CD4-positive, alpha-beta memory T cell (primary cell): ENCODE results near the gene NELL1. TPM values are rescaled to one million over a fixed set of nuclear protein-coding genes. Genes with fewer than 3 reads are reported as not detected.

Experiments used
- CTCF ChIA-PET: fragments of 350-600 bp; sonication (Branson Sonifier 250); formaldehyde crosslinking; loops from one replicate; lab custom pipeline; 2021; ENCODE audit warnings: inconsistent platforms; ENCODE audit not compliant: partially characterized antibody; lab: Charles Lee
- POLR2A ChIA-PET: fragments of 350-600 bp; sonication (Branson Sonifier 250); formaldehyde crosslinking; loops from one replicate; lab custom pipeline; 2021; ENCODE audit not compliant: partially characterized antibody; lab: Charles Lee
- DNase-seq, 5 donors: peaks; one replicate each; pipeline versions ENCODE4 v3.0.0 to v3.0.0-alpha.2; 2020 to 2022; ENCODE audit warnings: mixed read lengths in 1 of 5
- H3K27ac ChIP-seq: one replicate; pipeline ENCODE4 v1.7.0; 2013; ENCODE audit warnings: low read depth, low read length
- H3K27me3 ChIP-seq: 2 replicates; pipeline ENCODE4 v1.7.0; 2013; ENCODE audit warnings: mild to moderate bottlenecking, low read length, moderate library complexity; ENCODE audit not compliant: insufficient read depth
- H3K36me3 ChIP-seq: 2 replicates; pipeline ENCODE4 v1.7.0; 2013; ENCODE audit warnings: mild to moderate bottlenecking, low read length, moderate library complexity; ENCODE audit not compliant: insufficient read depth
- H3K4me1 ChIP-seq: 2 replicates; pipeline ENCODE4 v1.7.0; 2013; ENCODE audit warnings: mild to moderate bottlenecking, low read length, moderate library complexity; ENCODE audit not compliant: insufficient read depth
- H3K4me3 ChIP-seq, 2 donors: one replicate each; pipeline ENCODE4 v1.7.0; 2013; ENCODE audit warnings: low read length in 2 of 2, mild to moderate bottlenecking in 1 of 2
- H3K9me3 ChIP-seq, 2 donors: one replicate each; pipeline ENCODE4 v1.7.0; 2013; ENCODE audit warnings: low read length in 2 of 2, control low read depth in 1 of 2; ENCODE audit not compliant: control insufficient read depth in 1 of 2
- H3K27ac Mint-ChIP-seq, 7 donors: one replicate each; pipeline ENCODE4 v1.8.0; 2020 to 2021; ENCODE audit warnings: mixed read lengths in 7 of 7, mild to moderate bottlenecking in 6 of 7, inconsistent platforms in 3 of 7, moderate library complexity in 3 of 7
- H3K27me3 Mint-ChIP-seq, 2 donors: one replicate each; pipeline ENCODE4 v1.8.0; 2020 to 2021; ENCODE audit warnings: mixed read lengths in 2 of 2
- H3K36me3 Mint-ChIP-seq, 2 donors: one replicate each; pipeline ENCODE4 v1.8.0; 2020 to 2021; ENCODE audit warnings: mixed read lengths in 2 of 2, inconsistent platforms in 1 of 2, mild to moderate bottlenecking in 1 of 2
- H3K4me1 Mint-ChIP-seq, 4 donors: one replicate each; pipeline ENCODE4 v1.8.0; 2020 to 2021; ENCODE audit warnings: mixed read lengths in 4 of 4, mild to moderate bottlenecking in 1 of 4
- H3K4me3 Mint-ChIP-seq, 8 donors: one replicate each; pipeline ENCODE4 v1.8.0; 2020 to 2021; ENCODE audit warnings: mixed read lengths in 8 of 8, mild to moderate bottlenecking in 7 of 8, moderate library complexity in 6 of 8, inconsistent platforms in 3 of 8
- H3K9me3 Mint-ChIP-seq, 8 donors: one replicate each; pipeline ENCODE4 v1.8.0; 2020 to 2021; ENCODE audit warnings: mixed read lengths in 8 of 8, mild to moderate bottlenecking in 5 of 8, inconsistent platforms in 3 of 8, moderate library complexity in 1 of 8
- intact Hi-C: fragments of 100-400 bp; cut with micrococcal nuclease; formaldehyde crosslinking; loops from one replicate; pipeline ENCODE4 v1.15.1; 2023
- polyA plus RNA-seq, 2 donors: library from polyadenylated mRNA; unstranded; fragments of 300-500 nt; fragmentation: Illumina TruSeq; gene quantifications; one replicate each; pipeline ENCODE4 v1.2.3, GENCODE V29; 2021
- total RNA-seq, 2 experiments: library from RNA; stranded (reverse); gene quantifications; one replicate each; pipeline ENCODE4 v1.2.3, GENCODE V29; 2021

Gene NELL1
- total and polyA plus RNA-seq, 4 experiments from 2014 or later, result not detected

GRCh38 chr11:20729597-20730105, 60.3 kb downstream of the NELL1 start:
- POLR2A ChIA-PET, result no interaction called here
- no peaks in the 10 kb centered on the region for H3K4me1 Mint-ChIP-seq
- H3K36me3 Mint-ChIP-seq, result no peaks in the 10 kb centered on the region
- no peak overlapping the region for H3K27ac Mint-ChIP-seq
- CTCF ChIA-PET, result interaction anchor here (0.6 kb wide), 1 partner anchor 621 kb away, joined by 3 read pairs; no protein-coding TSS in a partner anchor
- H3K9me3 Mint-ChIP-seq, result peaks cover 0 to 16% (median 6%) of the 10 kb centered on the region in 8 donors
- no peaks in the 10 kb centered on the region for H3K27me3 ChIP-seq
- H3K36me3 ChIP-seq, result no peaks in the 10 kb centered on the region
- no peak overlapping the region for H3K4me3 ChIP-seq
- no peak overlapping the region for H3K27ac ChIP-seq
- no peak for DNase-seq
- no peaks in the 10 kb centered on the region for H3K27me3 Mint-ChIP-seq
- H3K4me1 ChIP-seq, result no peaks in the 10 kb centered on the region
- no peak overlapping the region for H3K4me3 Mint-ChIP-seq
- intact Hi-C loops, result no loop called here
- H3K9me3 ChIP-seq, result no peaks in the 10 kb centered on the region

- Histone ChIP-seq H3K9me3 (no peaks in the 10 kb centered on the region), H3K36me3 (no peaks in the 10 kb centered on the region), H3K27me3 (no peaks in the 10 kb centered on the region), H3K4me3 (no peak overlapping the region), H3K27ac (no peak overlapping the region), H3K4me1 (no peaks in the 10 kb centered on the region)
- no peak overlapping the region for H3K27ac Mint-ChIP-seq
- intact Hi-C loops, result no loop called here
- H3K4me3 Mint-ChIP-seq, result no peak overlapping the region
- peaks cover 0 to 12% (median 4%) of the 10 kb centered on the region in 8 donors for H3K9me3 Mint-ChIP-seq
- H3K4me1 Mint-ChIP-seq, result no peaks in the 10 kb centered on the region
- no peaks in the 10 kb centered on the region for H3K27me3 Mint-ChIP-seq
- POLR2A ChIA-PET, result no interaction called here
- CTCF ChIA-PET, result interaction anchor here (1.0 kb wide), 1 partner anchor 8 kb away, joined by 3 read pairs; no protein-coding TSS in a partner anchor
- DNase-seq, result no peak
- H3K36me3 Mint-ChIP-seq, result no peaks in the 10 kb centered on the region
Measured at GRCh38 chr11:20731676-20732215, 62.4 kb downstream of the NELL1 start.

- Histone ChIP-seq H3K36me3 (no peaks in the 10 kb centered on the region), H3K27ac (no peak overlapping the region), H3K4me1 (no peaks in the 10 kb centered on the region), H3K4me3 (no peak overlapping the region), H3K9me3 (no peaks in the 10 kb centered on the region), H3K27me3 (no peaks in the 10 kb centered on the region)
- H3K27me3 Mint-ChIP-seq, result peaks cover 0 to 2% of the 10 kb centered on the region in 2 donors
- ChIA-PET CTCF (no interaction called here), POLR2A (no interaction called here)
- H3K9me3 Mint-ChIP-seq, result peaks cover 0 to 3% (median 0%) of the 10 kb centered on the region in 8 donors
- H3K36me3 Mint-ChIP-seq, result no peaks in the 10 kb centered on the region
- no peak for DNase-seq
- no peaks in the 10 kb centered on the region for H3K4me1 Mint-ChIP-seq
- no peak overlapping the region for H3K4me3 Mint-ChIP-seq
- intact Hi-C loops, result no loop called here
- H3K27ac Mint-ChIP-seq, result no peak overlapping the region
Measured at GRCh38 chr11:20739107-20739506, 69.7 kb downstream of the NELL1 start.

- Mint-ChIP-seq H3K27me3 (peaks cover 0 to 2% of the 10 kb centered on the region in 2 donors), H3K36me3 (no peaks in the 10 kb centered on the region), H3K9me3 (peaks cover 0 to 3% (median 0%) of the 10 kb centered on the region in 8 donors), H3K4me3 (no peak overlapping the region), H3K4me1 (no peaks in the 10 kb centered on the region), H3K27ac (no peak overlapping the region)
- Histone ChIP-seq H3K9me3 (no peaks in the 10 kb centered on the region), H3K27me3 (no peaks in the 10 kb centered on the region), H3K27ac (no peak overlapping the region), H3K36me3 (no peaks in the 10 kb centered on the region), H3K4me3 (no peak overlapping the region), H3K4me1 (no peaks in the 10 kb centered on the region)
- intact Hi-C loops, result no loop called here
- CTCF ChIA-PET, result no interaction called here
- POLR2A ChIA-PET, result no interaction called here
- DNase-seq, result no peak
Measured at GRCh38 chr11:20739577-20739976, 70.2 kb downstream of the NELL1 start.

DNA sequence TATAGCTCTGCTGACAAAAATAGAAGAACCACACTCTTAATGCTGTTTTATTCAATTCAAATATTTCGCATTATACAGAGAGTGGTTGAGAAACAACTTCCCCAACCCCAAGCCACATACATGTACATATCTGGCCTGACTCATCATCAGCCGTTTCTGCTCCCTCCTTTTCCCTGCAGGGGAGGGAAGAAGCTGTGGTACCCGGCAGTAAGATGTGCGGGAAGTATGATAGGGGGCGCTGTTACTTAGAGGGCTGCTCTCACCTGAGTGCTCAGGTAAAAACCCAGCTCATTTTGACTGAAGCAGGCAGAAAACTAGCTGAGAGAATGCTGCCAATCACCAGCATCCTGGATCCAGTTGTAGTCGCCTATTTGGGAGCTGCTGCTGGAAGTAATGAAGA, 85.5 kb downstream of the NELL1 start:
- Histone ChIP-seq H3K4me3 (no peak overlapping the region), H3K4me1 (no peaks in the 10 kb centered on the region), H3K27ac (no peak overlapping the region), H3K9me3 (no peaks in the 10 kb centered on the region), H3K27me3 (no peaks in the 10 kb centered on the region), H3K36me3 (no peaks in the 10 kb centered on the region)
- no peaks in the 10 kb centered on the region for H3K4me1 Mint-ChIP-seq
- POLR2A ChIA-PET, result no interaction called here
- no peak overlapping the region for H3K4me3 Mint-ChIP-seq
- intact Hi-C loops, result no loop called here
- peaks cover 0 to 8% (median 2%) of the 10 kb centered on the region in 8 donors for H3K9me3 Mint-ChIP-seq
- no peak overlapping the region for H3K27ac Mint-ChIP-seq
- DNase-seq, result no peak
- H3K36me3 Mint-ChIP-seq, result no peaks in the 10 kb centered on the region
- H3K27me3 Mint-ChIP-seq, result no peaks in the 10 kb centered on the region
- CTCF ChIA-PET, result no interaction called here

DNA sequence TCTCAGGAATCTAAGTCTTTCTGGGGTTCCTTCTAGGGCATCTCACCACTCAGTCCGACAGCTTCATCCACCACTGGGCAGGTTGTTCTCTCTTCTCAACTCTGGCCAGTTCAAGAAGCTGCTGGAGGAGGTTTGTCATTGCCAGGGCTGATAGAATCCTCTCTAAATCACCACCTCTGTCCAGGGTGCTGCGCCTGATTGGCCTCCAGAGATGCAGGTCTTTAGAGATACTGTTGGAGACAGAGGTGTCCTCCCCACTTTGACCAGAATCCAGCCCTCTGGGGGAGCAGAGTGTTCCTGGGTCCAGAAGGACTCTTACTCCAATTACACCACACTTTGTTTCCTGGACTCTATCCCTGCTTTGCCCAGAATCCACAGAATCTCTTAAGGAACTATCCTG, 90.2 kb downstream of the NELL1 start:
- CTCF ChIA-PET, result no interaction called here
- H3K9me3 Mint-ChIP-seq, result peaks cover 0 to 10% (median 4%) of the 10 kb centered on the region in 8 donors
- H3K36me3 ChIP-seq, result no peaks in the 10 kb centered on the region
- no peaks in the 10 kb centered on the region for H3K27me3 ChIP-seq
- no peak overlapping the region for H3K27ac Mint-ChIP-seq
- POLR2A ChIA-PET, result no interaction called here
- DNase-seq, result no peak
- H3K4me1 Mint-ChIP-seq, result no peaks in the 10 kb centered on the region
- H3K27ac ChIP-seq, result no peak overlapping the region
- H3K4me3 ChIP-seq, result no peak overlapping the region
- no peaks in the 10 kb centered on the region for H3K36me3 Mint-ChIP-seq
- H3K9me3 ChIP-seq, result no peaks in the 10 kb centered on the region
- H3K4me3 Mint-ChIP-seq, result no peak overlapping the region
- H3K27me3 Mint-ChIP-seq, result no peaks in the 10 kb centered on the region
- H3K4me1 ChIP-seq, result no peaks in the 10 kb centered on the region
- intact Hi-C loops, result no loop called here

- Histone ChIP-seq H3K27me3 (no peaks in the 10 kb centered on the region), H3K4me3 (no peak overlapping the region), H3K9me3 (no peaks in the 10 kb centered on the region), H3K27ac (no peak overlapping the region), H3K4me1 (no peaks in the 10 kb centered on the region), H3K36me3 (no peaks in the 10 kb centered on the region)
- no peaks in the 10 kb centered on the region for H3K36me3 Mint-ChIP-seq
- no peak overlapping the region for H3K27ac Mint-ChIP-seq
- H3K9me3 Mint-ChIP-seq, result peaks cover 0 to 10% (median 3%) of the 10 kb centered on the region in 8 donors
- H3K4me1 Mint-ChIP-seq, result no peaks in the 10 kb centered on the region
- no peak overlapping the region for H3K4me3 Mint-ChIP-seq
- CTCF ChIA-PET, result no interaction called here
- POLR2A ChIA-PET, result no interaction called here
- intact Hi-C loops, result no loop called here
- DNase-seq, result no peak
- H3K27me3 Mint-ChIP-seq, result no peaks in the 10 kb centered on the region
Measured at GRCh38 chr11:20760811-20761210, 91.4 kb downstream of the NELL1 start.
